Measurements from ENCODE around the gene STX3. TPM values are rescaled to one million over a fixed set of nuclear protein-coding genes. Genes with fewer than 3 reads are reported as not detected.

STX3 gene
- total and polyA plus RNA-seq, 2 of the 8 experiments (the other 6 are each of a cell fraction or from before 2014, with no cell fraction given) = 50.5 to 56.1 TPM

DNA sequence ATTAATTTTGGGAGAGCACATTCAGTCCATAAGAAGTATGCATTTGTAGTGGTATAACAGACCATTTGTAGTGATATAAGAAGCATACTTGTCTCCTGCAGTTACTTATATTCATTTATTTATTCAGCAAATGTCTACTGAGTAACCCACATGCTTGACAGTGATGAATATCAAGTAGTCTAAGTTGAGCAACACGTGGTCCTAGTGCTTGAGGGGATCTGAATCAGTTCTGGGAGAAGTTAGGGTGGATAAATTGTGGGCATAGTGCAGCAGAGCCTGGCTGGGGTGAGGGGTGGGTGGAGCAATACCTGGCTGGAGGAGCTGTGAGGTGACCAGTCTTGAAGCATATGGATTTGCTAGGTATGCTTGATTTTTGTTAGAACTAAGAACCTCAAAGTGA is 24.3 kb downstream of the STX3 start:
- H2BK120ac ChIP-seq (replicated peaks; ENCODE audit: low read depth, low read length) = no peak overlapping the region
- H3K18ac ChIP-seq (ENCODE audit: extremely low read depth, low read length) = no peak overlapping the region
- H2AK5ac ChIP-seq (ENCODE audit: low read depth, low read length) = no peak overlapping the region
- H3K9ac ChIP-seq (replicated peaks in 1 of 4; ENCODE audit: extremely low read depth in 1 of 4, low read depth in 3 of 4, low read length in 3 of 4) = no peak overlapping the region
- H4K5ac ChIP-seq (ENCODE audit: insufficient read length, low read depth, low read length) = no peak overlapping the region
- H2BK15ac ChIP-seq (ENCODE audit: low read length) = no peak overlapping the region
- H4K91ac ChIP-seq (replicated peaks; ENCODE audit: insufficient read length, low read length) = no peak overlapping the region
- H3K4me1 ChIP-seq (replicated peaks in 1 of 4; ENCODE audit: control insufficient read depth in 3 of 4, insufficient read depth in 4 of 4, low read length in 3 of 4) = no peaks in the 10 kb centered on the region
- H2BK5ac ChIP-seq (ENCODE audit: low read depth, low read length) = no peak overlapping the region
- H3K79me2 ChIP-seq (ENCODE audit: control insufficient read depth in 1 of 2, insufficient read depth in 2 of 2, low read length in 2 of 2) = no peaks in the 10 kb centered on the region
- H3K14ac ChIP-seq (ENCODE audit: insufficient read length) = no peak overlapping the region
- POLR2A ChIA-PET (ENCODE audit: partially characterized antibody) = no interaction called here
- H4K20me1 ChIP-seq (replicated peaks in 1 of 2; ENCODE audit: control insufficient read depth in 1 of 2, insufficient read depth in 2 of 2, low read length in 2 of 2) = peaks cover 3 to 4% of the 10 kb centered on the region in 2 experiments
- no peak overlapping the region for H3K56ac ChIP-seq (replicated peaks; ENCODE audit: insufficient read length, low read depth, low read length)
- peaks cover 0 to 4% of the 10 kb centered on the region in 2 experiments; a peak in 1 of 4 replicates for H3K9me3 ChIP-seq (ENCODE audit: insufficient read depth in 2 of 2, low read depth in 1 of 2, low read length in 1 of 2)
- DNase-seq (ENCODE audit: low read depth in 1 of 2, low spot score in 2 of 2) = no peak
- H3K23me2 ChIP-seq (ENCODE audit: low read depth, low read length) = no peaks in the 10 kb centered on the region
- no peak overlapping the region for H3K23ac ChIP-seq (ENCODE audit: insufficient read length)
- no peak overlapping the region for H3K4me2 ChIP-seq (ENCODE audit: insufficient read depth in 1 of 2, low read depth in 2 of 2, low read length in 2 of 2)
- no peak overlapping the region for H3K27ac ChIP-seq (ENCODE audit: low read depth, low read length)
- CTCF ChIA-PET (ENCODE audit: partially characterized antibody) = interaction anchor here (1.2 kb wide), 1 partner anchor 12 kb away, joined by 4 read pairs; no protein-coding TSS in a partner anchor
- no peak overlapping the region for H4K8ac ChIP-seq (ENCODE audit: extremely low read depth, insufficient read depth, low read length)
- WGBS, 2 experiments (ENCODE audit: extremely low coverage in 1 of 2, insufficient coverage in 1 of 2, insufficient read length in 1 of 2, insufficient replicate concordance in 2 of 2, low coverage in 1 of 2, low lambda C conversion rate in 2 of 2, missing lambda C conversion rate in 1 of 2) = 93% methylated on average over 1 of the region's 1 CpG; no CpG with 5 or more reads in 1 of the 2 experiments
- H3K36me3 ChIP-seq (ENCODE audit: control insufficient read depth in 2 of 4, insufficient read depth in 4 of 4, low read length in 3 of 4) = peaks cover 2 to 24% (median 9%) of the 10 kb centered on the region in 4 experiments; a peak in 5 of 8 replicates
- no peak overlapping the region for H2BK12ac ChIP-seq (ENCODE audit: low read depth, low read length)
- no peaks in the 10 kb centered on the region for H3K27me3 ChIP-seq (replicated peaks in 1 of 4; ENCODE audit: control insufficient read depth in 3 of 4, extremely low read depth in 1 of 4, insufficient read depth in 3 of 4, low read length in 3 of 4)
- H3K4ac ChIP-seq (replicated peaks; ENCODE audit: insufficient read length, low read depth, low read length) = no peak overlapping the region
- H3K4me3 ChIP-seq (ENCODE audit: extremely low read depth in 1 of 4, insufficient read depth in 2 of 4, low read depth in 3 of 4, low read length in 4 of 4) = no peak overlapping the region
- no peak overlapping the region for H2BK20ac ChIP-seq (ENCODE audit: low read length)
- no peak overlapping the region for H2AFZ ChIP-seq (ENCODE audit: low read length)
- FAIRE-seq = no peak
- H3K79me1 ChIP-seq (ENCODE audit: low read depth, low read length) = peaks cover 2% of the 10 kb centered on the region; the same call in 1 of the 2 replicates
- TF ChIP-seq, protein P1, sequence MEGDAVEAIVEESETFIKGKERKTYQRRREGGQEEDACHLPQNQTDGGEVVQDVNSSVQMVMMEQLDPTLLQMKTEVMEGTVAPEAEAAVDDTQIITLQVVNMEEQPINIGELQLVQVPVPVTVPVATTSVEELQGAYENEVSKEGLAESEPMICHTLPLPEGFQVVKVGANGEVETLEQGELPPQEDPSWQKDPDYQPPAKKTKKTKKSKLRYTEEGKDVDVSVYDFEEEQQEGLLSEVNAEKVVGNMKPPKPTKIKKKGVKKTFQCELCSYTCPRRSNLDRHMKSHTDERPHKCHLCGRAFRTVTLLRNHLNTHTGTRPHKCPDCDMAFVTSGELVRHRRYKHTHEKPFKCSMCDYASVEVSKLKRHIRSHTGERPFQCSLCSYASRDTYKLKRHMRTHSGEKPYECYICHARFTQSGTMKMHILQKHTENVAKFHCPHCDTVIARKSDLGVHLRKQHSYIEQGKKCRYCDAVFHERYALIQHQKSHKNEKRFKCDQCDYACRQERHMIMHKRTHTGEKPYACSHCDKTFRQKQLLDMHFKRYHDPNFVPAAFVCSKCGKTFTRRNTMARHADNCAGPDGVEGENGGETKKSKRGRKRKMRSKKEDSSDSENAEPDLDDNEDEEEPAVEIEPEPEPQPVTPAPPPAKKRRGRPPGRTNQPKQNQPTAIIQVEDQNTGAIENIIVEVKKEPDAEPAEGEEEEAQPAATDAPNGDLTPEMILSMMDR (IDR thresholded peaks at IDR 0.05; ENCODE audit: control extremely low read depth in 1 of 3, insufficient read depth in 1 of 3, low read depth in 1 of 3, low read length in 3 of 3) = no peak
- TF ChIP-seq CBX8 (IDR thresholded peaks at IDR 0.05; ENCODE audit: borderline replicate concordance, low read depth, low read length) (no peak), SP4 (IDR thresholded peaks at IDR 0.05; ENCODE audit: low read length) (no peak), RAD21 (IDR thresholded peaks at IDR 0.05 in 1 of 2, conservative IDR thresholded peaks at IDR 0.05 in 1 of 2; ENCODE audit: low read depth in 2 of 2, low read length in 2 of 2) (no peak), NANOG (IDR thresholded peaks at IDR 0.05; ENCODE audit: insufficient read depth, low read depth, low read length, poor library complexity, severe bottlenecking) (no peak), SP1 (IDR thresholded peaks at IDR 0.05; ENCODE audit: low read depth, low read length) (no peak), RNF2 (IDR thresholded peaks at IDR 0.05; ENCODE audit: borderline replicate concordance, low read depth, low read length, missing control alignments, poor library complexity, severe bottlenecking) (no peak), POLR2A (IDR thresholded peaks at IDR 0.05; ENCODE audit: control extremely low read depth in 1 of 2, low read depth in 2 of 2, low read length in 2 of 2) (no peak), RBBP5 (IDR thresholded peaks at IDR 0.05; ENCODE audit: borderline replicate concordance, low read depth, low read length) (no peak)

Data from H1 (cell line).